IMR-90 (cell line): Measurements from ENCODE around the gene WWP2. TPM values are rescaled to one million over a fixed set of nuclear protein-coding genes. Genes with fewer than 3 reads are reported as not detected.
A peak's percentile ranks its signal among the peaks of the same experiment; 100 is the strongest.

Experiments used
- ATAC-seq: fragments of 200-7000 bp; cut with Tn5 transposase; 2 replicates; pipeline ENCODE4 v1.9.1; 2020; ENCODE audit warnings: low read depth, mild to moderate bottlenecking, moderate library complexity
- BruUV-seq: library from RNA; stranded (reverse); fragments of 400-500 nt; replicated peaks from 2 replicates; lab custom pipeline; 2021; lab: Mats Ljungman, UMichigan
- CTCF ChIA-PET: fragments of 300-600 bp; formaldehyde crosslinking; extraction: SDS; loops from one replicate; lab custom pipeline; 2021; ENCODE audit warnings: antibody characterized with exemption; lab: Yijun Ruan, JAX
- POLR2A ChIA-PET: fragments of 300-600 bp; sonication (Branson Sonifier 250); formaldehyde crosslinking; loops from one replicate; lab custom pipeline; 2022; ENCODE audit warnings: antibody characterized with exemption; ENCODE audit not compliant: unreplicated experiment; lab: Charles Lee
- DNase-seq: peaks from one replicate; pipeline ENCODE4 v3.0.0; 2013
- H2AFZ ChIP-seq: replicated peaks from 2 replicates; pipeline ENCODE3; 2013; ENCODE audit warnings: low read length, mild to moderate bottlenecking; ENCODE audit not compliant: poor library complexity
- H2AK5ac ChIP-seq: 2 replicates; pipeline ENCODE4 v1.6.1; 2013; ENCODE audit warnings: low read depth, low read length, inconsistent platforms
- H2AK9ac ChIP-seq: replicated peaks from 2 replicates; pipeline ENCODE3; 2013; ENCODE audit warnings: mild to moderate bottlenecking, low read depth, low read length, moderate library complexity; ENCODE audit not compliant: poor library complexity
- H2BK120ac ChIP-seq: 2 replicates; pipeline ENCODE4 v1.6.1; 2013; ENCODE audit warnings: low read depth, low read length, inconsistent platforms
- H2BK15ac ChIP-seq: 3 replicates; pipeline ENCODE4 v1.6.1; 2013; ENCODE audit warnings: low read depth, low read length, inconsistent platforms
- H2BK20ac ChIP-seq: 2 replicates; pipeline ENCODE4 v1.6.1; 2013; ENCODE audit warnings: low read depth, mild to moderate bottlenecking, inconsistent platforms, low read length, moderate library complexity
- H2BK5ac ChIP-seq: 2 replicates; pipeline ENCODE4 v1.6.1; 2013; ENCODE audit warnings: mild to moderate bottlenecking, low read depth, low read length, inconsistent platforms; ENCODE audit not compliant: poor library complexity, severe bottlenecking
- H3K14ac ChIP-seq: replicated peaks from 2 replicates; pipeline ENCODE4 v1.6.1; 2013; ENCODE audit warnings: low read depth, low read length, inconsistent platforms
- H3K18ac ChIP-seq: 2 replicates; pipeline ENCODE4 v1.6.1; 2013; ENCODE audit warnings: low read depth, low read length, control low read depth
- H3K23ac ChIP-seq: 2 replicates; pipeline ENCODE4 v1.6.1; 2013; ENCODE audit warnings: low read depth, low read length, inconsistent platforms
- H3K27ac ChIP-seq: 2 replicates; pipeline ENCODE4 v1.5.1; 2013; ENCODE audit warnings: mild to moderate bottlenecking, control low read depth, low read length; ENCODE audit not compliant: insufficient read depth
- H3K27me3 ChIP-seq: 2 replicates; pipeline ENCODE4 v1.6.1; 2013; ENCODE audit warnings: low read length; ENCODE audit not compliant: control insufficient read depth, insufficient read depth
- H3K36me3 ChIP-seq: 2 replicates; pipeline ENCODE4 v1.6.1; 2013; ENCODE audit warnings: low read length, mixed read lengths; ENCODE audit not compliant: control insufficient read depth, insufficient read depth
- H3K4ac ChIP-seq: 2 replicates; pipeline ENCODE4 v1.6.1; 2013; ENCODE audit warnings: low read depth, low read length, inconsistent platforms
- H3K4me1 ChIP-seq: 2 replicates; pipeline ENCODE4 v1.6.1; 2013; ENCODE audit warnings: low read length, mixed read lengths; ENCODE audit not compliant: control insufficient read depth, insufficient read depth
- H3K4me2 ChIP-seq: 2 replicates; pipeline ENCODE4 v1.6.1; 2013; ENCODE audit warnings: low read depth, mild to moderate bottlenecking, control low read depth, low read length, moderate library complexity
- H3K4me3 ChIP-seq: 2 replicates; pipeline ENCODE4 v1.5.1; 2013; ENCODE audit warnings: low read depth, mild to moderate bottlenecking, control low read depth, low read length, moderate library complexity; ENCODE audit not compliant: insufficient read depth
- H3K56ac ChIP-seq: 2 replicates; pipeline ENCODE4 v1.6.1; 2013; ENCODE audit warnings: low read length, inconsistent platforms; ENCODE audit not compliant: insufficient read depth; ENCODE audit errors: extremely low read depth
- H3K79me1 ChIP-seq, 2 experiments: 2 replicates each; pipeline ENCODE4 v1.6.1; 2013; ENCODE audit warnings: low read length in 2 of 2, inconsistent platforms in 1 of 2, low read depth in 1 of 2
- H3K9ac ChIP-seq: 2 replicates; pipeline ENCODE4 v1.6.1; 2013; ENCODE audit warnings: low read depth, low read length, control low read depth
- H3K9me1 ChIP-seq: 2 replicates; pipeline ENCODE4 v1.6.1; 2013; ENCODE audit warnings: low read length, inconsistent platforms; ENCODE audit not compliant: insufficient read depth
- H3K9me3 ChIP-seq: 2 replicates; pipeline ENCODE4 v1.6.1; 2013; ENCODE audit warnings: low read length; ENCODE audit not compliant: control insufficient read depth, insufficient read depth
- H4K20me1 ChIP-seq: 2 replicates; pipeline ENCODE4 v1.6.1; 2013; ENCODE audit warnings: low read length, inconsistent platforms; ENCODE audit not compliant: insufficient read depth
- H4K5ac ChIP-seq: 2 replicates; pipeline ENCODE4 v1.6.1; 2013; ENCODE audit warnings: mild to moderate bottlenecking, low read depth, low read length, control low read depth
- H4K8ac ChIP-seq, 2 experiments: 2 replicates each; pipeline ENCODE4 v1.6.1; 2013; ENCODE audit warnings: low read depth in 2 of 2, low read length in 2 of 2, control low read depth in 1 of 2, inconsistent platforms in 1 of 2
- H4K91ac ChIP-seq: 2 replicates; pipeline ENCODE4 v1.6.1; 2013; ENCODE audit warnings: low read depth, low read length, inconsistent platforms; ENCODE audit not compliant: insufficient read depth
- BHLHE40 ChIP-seq: fragments of 150-350 bp; IDR thresholded peaks from 2 replicates; pipeline ENCODE4 v1.6.1; 2016; ENCODE audit warnings: mild to moderate bottlenecking, low read depth, low read length
- CEBPB ChIP-seq: IDR thresholded peaks from 2 replicates; pipeline ENCODE4 v1.6.1; 2012; ENCODE audit warnings: low read depth, low read length, improper control_type of control experiment
- CHD1 ChIP-seq: IDR thresholded peaks from 2 replicates; pipeline ENCODE4 v1.6.1; 2012; ENCODE audit warnings: low read depth, low read length, improper control_type of control experiment
- CTCF ChIP-seq: conservative IDR thresholded peaks from 2 replicates; pipeline ENCODE4 v1.5.1; 2012; ENCODE audit warnings: mild to moderate bottlenecking, low read depth, low read length, improper control_type of control experiment
- FOS ChIP-seq: fragments of 150-350 bp; IDR thresholded peaks from 2 replicates; pipeline ENCODE4 v1.6.1; 2016; ENCODE audit warnings: low read depth, low read length
- MAFK ChIP-seq: IDR thresholded peaks from 2 replicates; pipeline ENCODE4 v1.6.1; 2012; ENCODE audit warnings: low read depth, low read length, improper control_type of control experiment
- MAZ ChIP-seq: IDR thresholded peaks from 2 replicates; pipeline ENCODE4 v1.6.1; 2012; ENCODE audit warnings: low read depth, mild to moderate bottlenecking, low read length, improper control_type of control experiment, moderate library complexity, borderline replicate concordance
- MXI1 ChIP-seq: IDR thresholded peaks from 2 replicates; pipeline ENCODE4 v1.6.1; 2012; ENCODE audit warnings: low read depth, mild to moderate bottlenecking, low read length, moderate library complexity, borderline replicate concordance
- NFE2L2 ChIP-seq: fragments of 150-350 bp; IDR thresholded peaks from 2 replicates; pipeline ENCODE4 v1.6.1; 2016; ENCODE audit warnings: low read depth, mild to moderate bottlenecking, low read length
- POLR2A ChIP-seq: IDR thresholded peaks from 2 replicates; pipeline ENCODE4 v1.6.1; 2012; ENCODE audit warnings: mild to moderate bottlenecking, low read depth, low read length
- RAD21 ChIP-seq: IDR thresholded peaks from 2 replicates; pipeline ENCODE4 v1.6.1; 2012; ENCODE audit warnings: low read length, improper control_type of control experiment
- RCOR1 ChIP-seq: IDR thresholded peaks from 2 replicates; pipeline ENCODE4 v1.6.1; 2012; ENCODE audit warnings: mild to moderate bottlenecking, low read length, improper control_type of control experiment; ENCODE audit not compliant: insufficient replicate concordance
- RFX5 ChIP-seq: IDR thresholded peaks from 2 replicates; pipeline ENCODE4 v1.8.0; 2012; ENCODE audit warnings: low read depth, mild to moderate bottlenecking, low read length, moderate library complexity
- SMC3 ChIP-seq: fragments of 150-350 bp; IDR thresholded peaks from 2 replicates; pipeline ENCODE4 v1.6.1; 2016; ENCODE audit warnings: low read depth, mild to moderate bottlenecking, antibody characterized with exemption, low read length, moderate library complexity
- WGBS, 2 experiments: methylation state at CpG; one replicate each; pipeline versions ENCODE4 v1.1.5 to v1.1.7; 2013; ENCODE audit warnings: missing lambda C conversion rate in 2 of 2; ENCODE audit not compliant: insufficient read length in 1 of 2; ENCODE audit errors: extremely low coverage in 2 of 2; 5-methylcytosine and 5-hydroxymethylcytosine counted together
- dilution Hi-C: fragments of 300-500 bp; cut with HindIII; formaldehyde crosslinking; loops from one replicate; pipeline ENCODE4 v1.14.3; 2018; ENCODE audit warnings: low sequenced_read_pairs; ENCODE audit not compliant: unreplicated experiment
- in situ Hi-C: fragments of 300-500 bp; cut with MboI; formaldehyde crosslinking; loops from 3 replicates; pipeline ENCODE4 v1.14.3; 2019; ENCODE audit warnings: low sequenced_read_pairs, inconsistent platforms, mixed read lengths
- intact Hi-C: fragments of 100-400 bp; cut with micrococcal nuclease; formaldehyde crosslinking; loops from 2 replicates; pipeline ENCODE4 v1.10.0; 2022
- polyA plus RNA-seq, 3 experiments: library from polyadenylated mRNA; depleted of rRNA; stranded (reverse); fragments of >200 nt; gene quantifications; 2 replicates each; pipeline ENCODE4 v1.2.3, GENCODE V29; 2012; ENCODE audit warnings: low replicate concordance in 1 of 3
- total RNA-seq: library from RNA; depleted of rRNA; stranded (reverse); fragments of >200 nt; gene quantifications from 2 replicates; pipeline ENCODE4 v1.2.3, GENCODE V29; 2012
- TF ChIP-seq, protein P1 (sequence below): fragments of 150-350 bp; IDR thresholded peaks from 2 replicates; pipeline ENCODE4 v1.6.1; 2016; ENCODE audit warnings: low read depth, mild to moderate bottlenecking, low read length, moderate library complexity, borderline replicate concordance

WWP2 gene
- total and polyA plus RNA-seq, 2 of the 4 experiments (the other 2 are of a cell fraction) = 12.7 to 13.7 TPM

- Histone ChIP-seq H3K27ac (no peak overlapping the region), H3K79me1 (no peaks in the 10 kb centered on the region), H3K36me3 (peaks cover 29% of the 10 kb centered on the region), H3K14ac (no peak overlapping the region), H4K5ac (no peak overlapping the region), H3K4ac (no peak overlapping the region), H2BK20ac (no peak overlapping the region), H4K20me1 (no peaks in the 10 kb centered on the region), H4K91ac (no peak overlapping the region), H3K18ac (no peak overlapping the region), H3K4me1 (no peaks in the 10 kb centered on the region), H2AK9ac (peak overlapping the region; percentile 66), H4K8ac (no peak overlapping the region), H3K56ac (no peak overlapping the region), H3K4me3 (no peak overlapping the region), H2AFZ (no peak overlapping the region), H3K9ac (no peak overlapping the region), H3K9me3 (no peaks in the 10 kb centered on the region), H2BK15ac (no peak overlapping the region), H3K9me1 (0 out of 2 replicates have a peak, but pooled peaks cover 3% of the 10 kb centered on the region), H2AK5ac (no peak overlapping the region; the same call in 1 of the 2 replicates), H3K27me3 (no peaks in the 10 kb centered on the region), H3K4me2 (no peak overlapping the region), H2BK5ac (no peak overlapping the region), H2BK120ac (no peak overlapping the region), H3K23ac (no peak overlapping the region)
- ATAC-seq = no peak
- DNase-seq = no peak
- ChIA-PET POLR2A (no interaction called here), CTCF (interaction anchor here (1.3 kb wide), 1 partner anchor 144 kb away, joined by 3 read pairs; no protein-coding TSS in a partner anchor)
- dilution Hi-C loops = no loop called here
- intact Hi-C loops = no loop called here
- no TSS peak for BruUV-seq
- in situ Hi-C loops = no loop called here
- WGBS, 2 experiments = 82% methylated on average over 15 of the region's 28 CpGs; no CpG with 5 or more reads in 1 of the 2 experiments
- TF ChIP-seq SMC3 (no peak), CHD1 (no peak), CEBPB (no peak), POLR2A (no peak), RCOR1 (no peak), CTCF (no peak), NFE2L2 (no peak), FOS (no peak), BHLHE40 (no peak), MAZ (no peak), RFX5 (no peak), MXI1 (no peak), RAD21 (no peak), MAFK (no peak)
- TF ChIP-seq, protein P1, sequence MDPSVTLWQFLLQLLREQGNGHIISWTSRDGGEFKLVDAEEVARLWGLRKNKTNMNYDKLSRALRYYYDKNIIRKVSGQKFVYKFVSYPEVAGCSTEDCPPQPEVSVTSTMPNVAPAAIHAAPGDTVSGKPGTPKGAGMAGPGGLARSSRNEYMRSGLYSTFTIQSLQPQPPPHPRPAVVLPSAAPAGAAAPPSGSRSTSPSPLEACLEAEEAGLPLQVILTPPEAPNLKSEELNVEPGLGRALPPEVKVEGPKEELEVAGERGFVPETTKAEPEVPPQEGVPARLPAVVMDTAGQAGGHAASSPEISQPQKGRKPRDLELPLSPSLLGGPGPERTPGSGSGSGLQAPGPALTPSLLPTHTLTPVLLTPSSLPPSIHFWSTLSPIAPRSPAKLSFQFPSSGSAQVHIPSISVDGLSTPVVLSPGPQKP = no peak
Observed at GRCh38 chr16:69941251-69942098, 179.3 kb downstream of the WWP2 start.
